Vagina (tissue), 2 donors: ENCODE data around the gene DNAH1.

Experiments used
- POLR2AphosphoS5 ChIP-seq, 2 donors: sonication (generic); formaldehyde crosslinking; IDR thresholded peaks; one replicate each; pipeline ENCODE4 v1.9.0; 2017; ENCODE audit warnings: antibody characterized with exemption in 2 of 2, mild to moderate bottlenecking in 2 of 2, low read depth in 1 of 2; ENCODE audit not compliant: insufficient read depth in 1 of 2
- TF ChIP-seq, protein P1 (sequence below), 3 experiments: fragments of 450-650 bp in 2 of 3; fragments of 200-600 bp in 1 of 3; sonication (generic) in 1 of 3; IDR thresholded peaks; one replicate each; pipeline ENCODE4 v1.5.1; 2017 to 2019; ENCODE audit warnings: antibody characterized with exemption in 3 of 3, mild to moderate bottlenecking in 2 of 3, moderate library complexity in 2 of 3

DNA sequence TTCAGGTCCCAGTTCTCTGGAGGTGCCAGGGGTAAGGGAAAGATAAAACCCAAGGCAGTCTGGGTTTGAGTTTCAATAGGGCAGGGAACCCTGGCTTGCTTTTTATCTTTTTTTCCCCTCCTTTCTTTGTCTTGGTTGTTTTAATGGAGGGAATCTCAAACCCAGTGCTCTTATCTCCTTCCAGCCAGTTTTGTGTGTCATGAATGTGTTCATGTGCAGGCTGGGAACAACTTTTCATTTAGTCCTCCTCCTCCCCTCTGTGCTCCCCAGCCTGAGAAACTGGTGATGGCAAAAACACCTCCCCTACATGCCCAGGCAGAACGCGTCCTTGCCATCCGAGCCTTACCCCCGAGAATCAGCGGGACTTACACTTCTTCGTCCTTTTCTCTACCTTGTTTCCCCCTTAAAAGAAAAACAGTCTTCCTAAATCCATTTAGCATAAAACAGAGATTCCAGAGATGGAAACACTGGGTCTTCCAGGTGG lies 117.9 kb downstream of the DNAH1 start:
- TF ChIP-seq, protein P1, sequence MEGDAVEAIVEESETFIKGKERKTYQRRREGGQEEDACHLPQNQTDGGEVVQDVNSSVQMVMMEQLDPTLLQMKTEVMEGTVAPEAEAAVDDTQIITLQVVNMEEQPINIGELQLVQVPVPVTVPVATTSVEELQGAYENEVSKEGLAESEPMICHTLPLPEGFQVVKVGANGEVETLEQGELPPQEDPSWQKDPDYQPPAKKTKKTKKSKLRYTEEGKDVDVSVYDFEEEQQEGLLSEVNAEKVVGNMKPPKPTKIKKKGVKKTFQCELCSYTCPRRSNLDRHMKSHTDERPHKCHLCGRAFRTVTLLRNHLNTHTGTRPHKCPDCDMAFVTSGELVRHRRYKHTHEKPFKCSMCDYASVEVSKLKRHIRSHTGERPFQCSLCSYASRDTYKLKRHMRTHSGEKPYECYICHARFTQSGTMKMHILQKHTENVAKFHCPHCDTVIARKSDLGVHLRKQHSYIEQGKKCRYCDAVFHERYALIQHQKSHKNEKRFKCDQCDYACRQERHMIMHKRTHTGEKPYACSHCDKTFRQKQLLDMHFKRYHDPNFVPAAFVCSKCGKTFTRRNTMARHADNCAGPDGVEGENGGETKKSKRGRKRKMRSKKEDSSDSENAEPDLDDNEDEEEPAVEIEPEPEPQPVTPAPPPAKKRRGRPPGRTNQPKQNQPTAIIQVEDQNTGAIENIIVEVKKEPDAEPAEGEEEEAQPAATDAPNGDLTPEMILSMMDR (IDR thresholded peaks at IDR 0.05), result no peak
- no peak for TF ChIP-seq POLR2AphosphoS5 (IDR thresholded peaks at IDR 0.05; ENCODE audit: insufficient read depth in 1 of 2, low read depth in 1 of 2)
